GM13976 (cell line): Measurements from ENCODE around the gene NOS1AP.
"Not testable (repeated sequence)": the region's sequence is repeated elsewhere in the genome, so short reads cannot be mapped to it uniquely, and the experiment has no call there.

ENCODE experiments used
- DNase-seq: peaks from one replicate; pipeline ENCODE4 v3.0.0; 2012; ENCODE audit warnings: low spot score
- in situ Hi-C: fragments of 300-500 bp; cut with MboI; formaldehyde crosslinking; loops from one replicate; pipeline ENCODE4 v1.12.0; 2022; ENCODE audit warnings: low sequenced_read_pairs, mixed read lengths, inconsistent platforms; ENCODE audit not compliant: unreplicated experiment
- TF ChIP-seq, protein P1 (sequence below): IDR thresholded peaks from 2 replicates; pipeline ENCODE4 v1.5.1; 2012; ENCODE audit warnings: borderline replicate concordance, mild to moderate bottlenecking; ENCODE audit not compliant: insufficient read depth; ENCODE audit errors: extremely low read depth, missing control alignments, control extremely low read depth

Gene NOS1AP

DNA sequence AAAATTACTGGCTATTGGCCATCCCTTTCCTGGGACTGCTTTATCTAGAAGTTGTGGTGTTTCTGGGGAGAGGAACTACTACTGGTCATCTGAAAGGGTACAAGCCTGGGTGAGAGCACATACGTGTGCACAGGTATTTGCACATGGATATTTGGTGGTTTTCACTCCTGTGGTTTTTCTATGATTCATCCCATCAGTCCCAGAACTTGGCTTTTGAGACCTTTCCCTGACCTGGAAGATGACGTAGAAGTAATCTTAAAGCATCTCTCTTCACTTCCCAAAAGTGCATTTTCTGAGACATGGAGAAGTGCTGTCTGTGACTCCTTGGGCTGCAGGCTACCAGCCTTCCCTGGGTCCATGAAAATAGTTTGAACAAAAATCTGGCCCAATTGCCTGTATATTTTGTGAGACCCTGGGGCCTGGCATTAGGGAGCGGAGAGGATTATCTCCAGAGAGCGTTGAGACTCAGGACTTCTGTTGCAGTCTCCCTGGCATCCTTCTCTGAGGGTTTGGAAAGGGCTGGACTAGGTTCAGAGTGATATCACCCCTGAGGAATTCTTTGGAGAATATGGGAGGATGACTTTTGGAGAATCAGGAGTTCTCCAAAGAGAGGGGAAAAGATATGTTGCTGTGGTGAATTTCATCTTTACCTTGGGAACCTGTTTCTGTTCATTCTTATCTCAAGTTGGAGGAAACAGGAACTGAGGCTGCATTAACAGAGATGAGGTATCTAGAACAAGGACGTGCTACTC lies 130.8 kb downstream of the NOS1AP start:
- in situ Hi-C loops, result no loop called here
- DNase-seq, result no peak
- TF ChIP-seq, protein P1, sequence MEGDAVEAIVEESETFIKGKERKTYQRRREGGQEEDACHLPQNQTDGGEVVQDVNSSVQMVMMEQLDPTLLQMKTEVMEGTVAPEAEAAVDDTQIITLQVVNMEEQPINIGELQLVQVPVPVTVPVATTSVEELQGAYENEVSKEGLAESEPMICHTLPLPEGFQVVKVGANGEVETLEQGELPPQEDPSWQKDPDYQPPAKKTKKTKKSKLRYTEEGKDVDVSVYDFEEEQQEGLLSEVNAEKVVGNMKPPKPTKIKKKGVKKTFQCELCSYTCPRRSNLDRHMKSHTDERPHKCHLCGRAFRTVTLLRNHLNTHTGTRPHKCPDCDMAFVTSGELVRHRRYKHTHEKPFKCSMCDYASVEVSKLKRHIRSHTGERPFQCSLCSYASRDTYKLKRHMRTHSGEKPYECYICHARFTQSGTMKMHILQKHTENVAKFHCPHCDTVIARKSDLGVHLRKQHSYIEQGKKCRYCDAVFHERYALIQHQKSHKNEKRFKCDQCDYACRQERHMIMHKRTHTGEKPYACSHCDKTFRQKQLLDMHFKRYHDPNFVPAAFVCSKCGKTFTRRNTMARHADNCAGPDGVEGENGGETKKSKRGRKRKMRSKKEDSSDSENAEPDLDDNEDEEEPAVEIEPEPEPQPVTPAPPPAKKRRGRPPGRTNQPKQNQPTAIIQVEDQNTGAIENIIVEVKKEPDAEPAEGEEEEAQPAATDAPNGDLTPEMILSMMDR, result no peak

DNA sequence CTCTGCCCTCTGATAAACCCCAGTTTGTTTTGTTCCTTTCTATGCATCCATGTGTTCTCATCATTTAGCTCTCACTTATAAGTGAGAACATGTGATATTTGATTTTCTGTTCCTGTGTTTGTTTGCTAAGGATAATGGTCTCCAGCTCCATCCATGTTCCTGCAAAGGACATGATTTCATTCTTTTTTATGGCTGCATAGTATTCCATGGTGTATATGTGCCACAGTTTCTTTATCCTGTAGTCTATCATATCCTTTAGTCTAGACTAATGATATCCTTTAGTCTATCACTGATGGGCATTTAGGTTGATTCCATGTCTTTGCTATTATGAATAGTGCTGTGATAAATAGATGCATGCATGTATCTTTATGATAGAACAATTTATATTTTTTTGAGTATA lies 131.6 kb downstream of the NOS1AP start:
- in situ Hi-C loops, DNase-seq: not testable (repeated sequence)

DNA sequence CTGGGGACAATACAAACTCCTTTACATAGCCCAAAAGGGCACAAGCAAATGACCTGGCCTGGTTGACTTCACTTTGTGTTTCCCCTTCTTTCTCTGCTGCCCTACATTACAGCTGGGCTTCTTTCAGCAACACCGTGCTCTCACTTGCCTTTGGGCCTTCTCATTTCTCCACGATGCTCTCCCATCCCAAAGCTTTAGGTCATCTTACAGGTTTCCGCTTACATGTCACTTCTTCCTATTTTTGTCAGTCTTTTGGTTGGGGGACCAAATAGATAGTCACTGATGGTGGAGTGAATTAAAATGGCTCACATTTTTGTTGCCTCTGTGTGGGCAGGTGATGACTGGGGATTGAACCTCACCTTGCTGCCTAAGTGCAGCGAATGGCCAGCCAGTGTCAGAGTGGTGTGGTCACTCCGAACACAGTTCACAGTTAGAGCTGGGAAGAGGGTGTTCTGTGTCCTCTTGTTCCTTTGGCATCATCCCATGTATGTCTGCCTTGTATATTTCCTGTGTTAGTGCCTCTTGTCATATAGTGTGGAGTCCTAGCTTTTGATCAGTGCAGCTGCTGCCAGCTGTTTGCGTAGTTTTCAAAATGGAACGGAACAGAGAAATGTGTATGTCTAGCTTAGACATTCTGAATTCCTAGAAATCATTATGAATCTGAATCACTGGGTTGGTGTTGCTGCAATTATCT lies 134.8 kb downstream of the NOS1AP start:
- DNase-seq, result no peak
- TF ChIP-seq, protein P1, result no peak
- in situ Hi-C loops, result no loop called here

DNA sequence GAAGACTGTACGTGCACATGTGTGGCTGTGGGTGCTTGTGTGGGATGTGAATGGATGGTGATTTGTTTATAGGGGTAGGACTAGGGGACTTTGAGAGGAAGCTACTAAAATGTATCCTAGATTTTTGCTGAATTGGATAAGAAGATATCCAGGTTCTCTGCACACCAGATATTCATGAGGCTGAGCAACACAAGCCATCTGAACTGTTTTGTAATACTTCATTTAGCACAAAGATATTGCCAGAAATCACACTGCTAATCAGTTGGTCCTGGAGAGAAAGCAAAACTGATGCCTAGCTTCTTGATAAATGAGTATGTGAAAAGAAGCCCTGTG lies 135.3 kb downstream of the NOS1AP start:
- no peak for DNase-seq
- TF ChIP-seq, protein P1, result no peak
- in situ Hi-C loops, result no loop called here

DNA sequence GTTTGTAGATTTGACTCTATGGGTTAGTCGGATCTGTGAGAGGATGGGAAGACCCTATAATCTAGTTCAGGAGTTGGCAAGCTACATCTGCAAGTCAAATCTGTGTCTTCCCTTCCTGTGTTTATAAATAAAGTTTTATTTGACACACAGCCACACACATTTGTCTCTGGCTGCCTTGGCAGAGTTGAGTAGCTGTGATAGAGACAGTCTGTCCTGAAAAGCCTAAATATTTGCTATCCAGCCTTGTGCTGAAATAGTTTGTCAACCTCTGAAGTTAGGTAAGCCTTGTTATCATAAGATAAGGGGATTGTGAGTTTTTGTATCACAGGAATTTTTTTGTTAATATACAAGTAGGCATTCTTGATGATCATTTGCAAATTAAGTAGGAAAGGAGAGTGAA lies 136.8 kb downstream of the NOS1AP start:
- no peak for DNase-seq
- in situ Hi-C loops, result no loop called here
- TF ChIP-seq, protein P1, result no peak

DNA sequence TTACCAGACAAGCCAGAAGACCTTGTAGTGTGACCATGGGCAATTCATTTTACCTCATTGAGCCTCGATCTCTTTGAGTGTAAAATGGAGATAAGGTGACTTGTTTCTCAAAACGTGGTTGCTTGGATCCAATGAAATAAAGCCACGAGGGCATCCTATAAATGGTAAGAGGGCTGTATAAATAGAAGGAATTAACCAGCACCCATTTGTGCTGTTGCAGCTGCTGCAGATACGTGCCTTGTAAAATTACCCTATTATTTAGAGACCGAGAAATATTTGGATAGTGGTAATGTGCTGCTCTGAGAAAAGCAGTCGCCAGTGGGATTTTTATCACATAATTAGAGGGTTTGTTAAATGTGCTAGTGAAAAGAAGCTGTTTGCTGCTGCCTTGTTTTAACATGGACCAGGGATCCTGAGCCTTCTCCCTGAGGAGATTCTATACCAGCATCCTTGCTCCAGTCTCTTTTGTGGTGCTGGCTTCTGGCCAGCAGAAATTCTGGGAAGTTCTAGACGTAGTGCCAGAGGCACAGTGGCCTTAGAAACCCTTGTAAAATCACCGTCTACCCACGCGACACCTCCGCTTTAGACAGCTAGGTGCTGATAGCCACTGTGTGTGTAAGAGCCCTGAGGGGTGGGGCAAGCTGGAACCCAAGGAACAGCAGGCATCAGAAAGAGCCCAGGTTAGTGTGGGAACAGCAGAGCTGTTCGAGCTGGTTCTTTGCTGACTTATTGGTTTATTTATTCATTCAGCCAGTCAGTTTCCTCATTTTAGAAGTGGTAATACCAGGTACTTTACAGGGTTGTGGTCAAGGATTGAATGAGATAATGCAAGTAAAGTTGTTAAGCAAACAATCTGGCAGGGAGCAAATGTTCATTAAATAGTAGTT lies 137.5 kb downstream of the NOS1AP start:
- in situ Hi-C loops, result no loop called here
- DNase-seq, result no peak
- TF ChIP-seq, protein P1, result no peak

DNA sequence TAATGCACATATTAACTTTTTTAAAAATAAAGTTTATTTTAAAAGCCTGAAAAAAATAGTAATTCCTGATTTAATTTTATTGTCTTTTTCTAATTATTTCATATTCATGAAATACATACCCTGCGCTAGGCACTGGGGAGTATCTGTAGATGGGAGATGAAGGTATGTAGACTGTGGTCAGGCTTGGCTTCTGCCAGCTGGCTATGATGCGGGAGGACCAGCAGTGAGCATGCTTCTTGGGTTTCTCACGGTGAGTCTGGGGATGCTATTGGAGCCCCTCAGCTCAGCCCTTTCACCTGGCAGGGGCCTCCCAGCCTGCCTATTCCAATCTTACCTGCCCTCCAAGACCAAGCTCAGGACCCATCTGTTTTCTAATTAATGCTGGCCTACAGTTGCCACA lies 138.4 kb downstream of the NOS1AP start:
- TF ChIP-seq, protein P1, result no peak
- no peak for DNase-seq

More for the DNA sequence above, 138.4 kb downstream of the NOS1AP start:
- in situ Hi-C loops, result no loop called here
